HG02885 (cell line): Measurements from ENCODE around the gene IGFN1.
"Not testable (repeated sequence)": the region's sequence is repeated elsewhere in the genome, so short reads cannot be mapped to it uniquely, and the experiment has no call there.

ENCODE experiments used
- ATAC-seq: cut with Tn5 transposase; IDR thresholded peaks from one replicate; pipeline ENCODE4 v1.9.1; 2021; ENCODE audit warnings: mild to moderate bottlenecking; ENCODE audit not compliant: unreplicated experiment, poor library complexity

IGFN1 gene

DNA sequence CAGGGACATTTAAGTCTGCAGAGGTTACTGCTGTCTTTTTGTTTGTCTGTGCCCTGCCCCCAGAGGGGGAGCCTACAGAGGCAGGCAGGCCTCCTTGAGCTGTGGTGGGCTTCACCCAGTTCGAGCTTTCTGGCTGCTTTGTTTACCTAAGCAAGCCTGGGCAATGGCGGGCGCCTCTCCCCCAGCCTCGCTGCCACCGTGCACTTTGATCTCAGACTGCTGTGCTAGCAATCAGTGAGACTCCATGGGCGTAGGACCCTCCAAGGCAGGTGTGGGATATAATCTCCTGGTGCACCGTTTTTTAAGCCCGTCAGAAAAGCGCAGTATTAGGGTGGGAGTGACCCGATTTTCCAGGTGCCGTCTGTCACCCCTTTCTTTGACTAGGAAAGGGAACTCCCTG, 49.0 kb downstream of the IGFN1 start:
- ATAC-seq, result not testable (repeated sequence)

DNA sequence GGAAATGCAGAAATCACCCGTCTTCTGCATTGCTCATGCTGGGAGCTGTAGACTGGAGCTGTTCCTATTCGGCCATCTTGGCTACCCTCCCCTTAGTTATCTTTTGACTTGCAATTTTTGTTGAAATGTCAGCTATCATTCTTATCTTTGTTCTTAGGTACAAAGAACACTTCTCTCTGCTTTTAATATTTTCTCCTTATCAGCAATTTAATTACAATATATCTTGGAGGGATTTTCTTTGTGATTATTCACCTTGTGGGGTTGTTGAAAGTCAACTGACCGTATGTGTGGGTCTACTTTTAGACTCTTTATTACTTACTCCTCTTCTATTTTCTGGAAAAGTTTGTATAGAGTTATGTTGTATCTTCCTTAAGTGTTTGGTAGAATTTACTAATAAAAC, 49.5 kb downstream of the IGFN1 start:
- no peak for ATAC-seq

DNA sequence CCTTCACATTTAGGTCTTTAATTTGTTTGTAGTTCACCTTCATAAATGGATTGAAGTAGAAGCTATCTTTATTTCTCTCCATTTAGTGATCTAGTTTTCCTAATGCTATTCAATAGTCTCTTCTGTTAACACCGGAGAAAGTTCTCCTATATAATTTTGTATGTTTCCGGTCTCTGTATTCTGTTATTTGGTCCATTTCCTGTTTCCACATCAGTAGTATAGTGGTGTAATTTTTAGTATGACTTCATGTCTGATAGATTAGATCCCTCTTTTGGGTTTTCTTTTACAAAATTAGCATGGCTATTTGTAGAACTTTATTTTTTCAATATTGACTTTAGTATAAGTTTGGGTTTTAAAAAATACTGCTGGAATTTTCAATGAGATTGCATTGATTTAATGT, 51.1 kb downstream of the IGFN1 start:
- ATAC-seq, result no peak

DNA sequence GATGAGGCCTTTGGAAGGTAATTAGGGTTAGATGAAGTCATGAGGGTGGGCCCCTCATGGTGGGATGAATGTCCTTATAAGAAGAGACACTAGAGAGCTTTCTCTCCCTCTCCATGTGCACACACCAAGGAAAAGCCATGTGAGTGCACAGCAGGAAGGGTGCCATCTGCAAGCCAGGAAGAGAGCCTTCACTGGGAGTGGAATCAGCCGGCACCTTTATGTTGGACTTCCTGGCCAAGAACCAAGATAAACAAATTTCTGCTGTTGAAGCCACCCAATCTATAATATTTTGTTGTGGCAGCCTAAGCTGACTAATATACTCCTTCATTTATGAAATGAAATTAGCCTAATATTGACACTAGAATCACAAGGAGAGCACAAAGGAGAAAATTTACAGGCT, 54.5 kb downstream of the IGFN1 start:
- ATAC-seq, result no peak

DNA sequence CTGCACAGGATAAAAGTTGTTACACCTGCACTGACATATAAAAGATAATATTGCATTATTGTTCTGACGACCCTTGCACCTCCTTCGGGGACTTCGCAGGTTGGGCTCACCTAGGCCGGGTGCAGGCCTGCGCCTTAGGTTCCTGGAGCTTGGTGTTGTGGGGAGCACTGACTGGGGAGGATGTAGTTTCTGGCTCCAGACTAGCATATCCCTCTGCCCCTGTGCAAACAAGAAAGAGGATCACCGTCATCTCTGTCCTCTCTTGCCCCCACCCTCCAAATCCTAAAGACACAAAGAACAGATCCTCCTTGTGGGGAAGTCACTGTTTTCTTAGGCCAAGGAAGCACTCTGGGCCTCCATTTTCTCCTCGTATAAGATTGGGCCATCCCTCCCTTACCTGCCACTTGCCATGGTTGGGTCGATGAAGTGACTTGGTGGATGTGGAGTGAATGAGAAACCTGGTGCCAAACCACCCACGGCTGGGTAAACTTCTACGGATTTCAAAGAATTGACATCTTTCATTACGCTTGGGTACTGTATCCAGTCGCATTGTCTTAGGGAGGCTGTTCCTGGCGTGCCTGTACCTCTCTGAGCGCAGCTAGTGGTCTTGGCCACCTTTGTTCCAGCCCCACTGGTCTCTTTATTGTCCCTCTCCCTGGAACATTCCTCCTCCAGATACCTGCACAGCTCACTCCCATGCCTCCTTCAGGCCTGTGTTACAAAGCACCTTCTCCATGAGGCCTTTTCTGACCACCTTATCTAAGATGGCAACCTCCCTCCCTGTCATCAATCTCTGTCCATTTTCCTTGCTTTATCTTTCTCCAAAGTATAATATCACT, 58.3 kb downstream of the IGFN1 start:
- no peak for ATAC-seq

DNA sequence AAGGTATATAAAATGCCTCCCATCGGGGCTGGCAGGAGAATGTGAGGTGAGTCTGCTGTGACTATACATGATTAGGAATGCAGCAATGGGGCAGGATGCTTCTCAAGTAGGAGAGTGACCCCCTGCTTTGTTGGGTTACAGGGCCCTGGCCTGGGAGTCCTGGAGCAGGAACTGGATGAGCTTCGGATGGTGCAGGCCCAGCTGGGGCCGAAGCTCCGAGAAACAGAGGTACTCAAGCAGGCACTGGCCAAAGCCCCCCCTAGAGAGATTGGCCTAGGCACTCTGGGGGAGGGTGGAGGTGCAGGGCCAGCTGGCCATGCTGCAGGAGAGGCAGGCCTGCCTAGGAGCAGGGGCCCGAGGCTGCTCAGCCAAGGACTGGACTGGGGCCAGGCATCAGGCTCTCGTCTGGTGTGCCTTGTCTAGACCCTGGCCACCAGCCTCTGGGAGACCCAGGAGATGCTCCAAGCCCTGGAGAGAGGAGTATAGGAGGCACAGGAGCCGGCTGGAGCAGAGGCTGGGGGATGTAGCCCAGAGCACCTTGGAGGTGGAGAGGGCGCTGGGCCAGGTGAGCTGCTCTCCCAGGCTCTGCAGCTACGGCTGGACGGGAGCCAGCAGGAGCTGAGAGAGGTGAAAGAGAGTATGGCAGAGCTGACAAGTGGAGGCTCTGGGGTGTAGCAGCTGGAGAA, 59.8 kb downstream of the IGFN1 start:
- no peak for ATAC-seq

DNA sequence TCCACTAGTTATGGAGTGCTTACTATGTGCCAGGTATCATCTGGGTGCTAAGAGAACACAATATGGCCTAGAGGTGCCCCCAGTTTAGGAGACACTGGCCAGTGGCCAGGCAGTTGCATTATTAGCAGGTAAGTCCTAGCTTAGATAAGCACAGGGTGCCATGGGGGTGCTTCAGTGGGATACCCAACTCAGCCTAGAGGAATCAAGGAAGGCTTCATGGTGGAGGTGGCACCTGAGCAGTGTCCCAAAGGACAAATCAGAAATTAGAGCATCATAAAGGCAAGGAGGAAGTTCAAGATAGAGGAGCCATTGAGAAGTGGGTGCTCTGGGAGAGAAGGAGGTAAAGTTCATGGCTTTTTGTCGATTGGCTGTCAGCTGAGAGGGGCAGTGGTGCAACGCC, 60.8 kb downstream of the IGFN1 start:
- ATAC-seq, result no peak

DNA sequence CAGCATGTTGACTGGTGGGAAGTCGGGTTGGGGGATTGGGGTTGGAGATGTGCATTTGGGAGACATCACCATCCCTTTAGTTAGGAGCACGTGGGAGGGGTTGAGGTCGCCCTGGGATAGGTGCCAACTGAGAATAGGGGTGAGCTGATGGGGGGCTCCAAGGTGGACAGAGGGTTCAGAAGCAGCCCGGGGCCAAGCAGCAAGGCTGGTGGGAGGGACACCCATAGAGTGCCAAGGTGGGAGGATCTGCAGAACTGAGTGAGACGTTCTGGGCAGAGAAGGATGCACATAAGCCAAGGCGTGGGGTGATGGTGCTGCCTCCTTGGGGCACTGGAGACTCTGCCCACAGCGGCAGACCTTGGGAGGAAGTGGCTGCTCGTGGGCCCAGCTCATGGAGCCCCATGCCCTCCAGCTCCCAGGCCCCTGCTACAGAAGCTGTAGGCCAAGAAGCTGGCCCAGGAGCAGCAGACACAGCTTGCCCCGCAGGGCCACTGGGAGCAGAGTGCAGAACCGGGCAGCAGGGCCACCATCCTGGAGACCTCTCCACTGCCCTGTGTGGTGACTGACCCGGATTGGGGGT, 61.3 kb downstream of the IGFN1 start:
- ATAC-seq, result no peak

DNA sequence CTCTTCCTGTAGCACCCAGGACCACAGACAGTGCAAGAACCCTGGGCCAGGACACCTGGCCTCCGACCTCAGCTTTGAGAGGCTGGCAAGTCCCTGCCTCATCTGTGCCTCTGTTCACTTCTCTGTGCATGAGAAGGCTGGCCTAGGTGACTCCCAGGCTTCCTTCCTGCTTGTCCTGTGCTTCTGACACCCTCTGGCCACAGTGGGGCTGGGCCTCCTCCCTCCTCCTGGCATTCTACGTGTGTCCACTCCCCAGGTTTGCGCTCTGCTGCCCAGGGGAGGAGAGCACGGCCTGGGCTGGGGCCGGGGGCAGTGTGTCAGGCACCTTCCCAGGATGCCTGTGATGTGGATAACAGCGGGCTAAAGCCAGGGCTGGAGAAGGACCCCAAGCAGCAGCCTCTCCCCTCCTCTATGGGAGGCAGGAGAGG, 62.3 kb downstream of the IGFN1 start:
- ATAC-seq, result no peak

DNA sequence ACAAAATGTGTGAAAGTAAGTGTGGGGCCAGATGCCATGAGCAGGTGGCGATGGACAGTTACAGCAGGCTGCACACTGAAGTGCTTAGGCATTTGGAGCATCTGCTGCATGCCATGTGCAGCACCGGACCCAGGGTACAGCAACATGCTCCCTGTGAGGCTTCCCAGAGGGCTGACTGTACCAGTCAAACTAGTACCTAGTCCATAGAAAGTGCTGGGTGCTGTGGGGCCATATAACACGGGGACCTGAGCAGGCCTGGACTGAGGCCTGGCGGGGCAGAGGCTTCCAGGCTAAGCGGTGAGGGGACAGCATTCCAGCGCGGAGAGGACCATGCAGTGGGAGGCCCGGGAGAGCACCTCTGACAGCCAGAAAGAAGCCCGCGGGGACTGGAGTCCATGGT, 62.8 kb downstream of the IGFN1 start:
- no peak for ATAC-seq

DNA sequence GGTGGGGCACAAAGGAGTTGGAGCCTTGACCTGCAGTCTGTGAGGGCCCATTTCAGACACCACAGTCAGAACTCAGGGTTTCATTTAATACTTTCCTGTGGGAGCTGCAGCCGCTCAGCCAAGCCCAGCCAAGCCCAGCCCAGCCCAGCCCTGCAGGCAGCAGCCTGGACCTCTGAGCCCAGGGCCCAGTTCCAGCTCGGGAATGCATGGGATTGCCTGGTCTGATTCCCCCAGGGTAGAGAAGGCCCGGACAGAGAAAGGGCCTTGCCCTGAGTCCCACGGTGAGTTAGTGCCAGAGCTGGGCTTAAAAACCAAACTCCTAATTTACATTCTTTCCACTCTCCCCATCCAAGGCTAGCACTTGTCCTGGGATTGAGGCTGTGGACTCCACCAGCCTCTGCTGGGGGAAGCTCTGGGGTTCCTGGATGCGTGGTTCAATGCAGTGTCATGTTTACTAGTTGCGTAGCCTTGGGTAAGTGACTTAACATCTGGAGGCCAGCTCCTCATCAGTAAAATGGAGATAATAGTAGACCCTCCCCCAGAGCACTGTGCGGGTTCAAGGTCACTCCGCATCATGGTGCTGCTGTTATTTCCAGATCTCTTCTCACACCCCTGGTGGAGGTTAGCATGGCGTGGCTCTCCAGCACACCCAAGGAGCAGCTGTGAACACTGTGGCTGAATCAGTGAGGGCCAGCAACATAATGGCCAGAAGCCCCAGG, 63.4 kb downstream of the IGFN1 start:
- no peak for ATAC-seq

DNA sequence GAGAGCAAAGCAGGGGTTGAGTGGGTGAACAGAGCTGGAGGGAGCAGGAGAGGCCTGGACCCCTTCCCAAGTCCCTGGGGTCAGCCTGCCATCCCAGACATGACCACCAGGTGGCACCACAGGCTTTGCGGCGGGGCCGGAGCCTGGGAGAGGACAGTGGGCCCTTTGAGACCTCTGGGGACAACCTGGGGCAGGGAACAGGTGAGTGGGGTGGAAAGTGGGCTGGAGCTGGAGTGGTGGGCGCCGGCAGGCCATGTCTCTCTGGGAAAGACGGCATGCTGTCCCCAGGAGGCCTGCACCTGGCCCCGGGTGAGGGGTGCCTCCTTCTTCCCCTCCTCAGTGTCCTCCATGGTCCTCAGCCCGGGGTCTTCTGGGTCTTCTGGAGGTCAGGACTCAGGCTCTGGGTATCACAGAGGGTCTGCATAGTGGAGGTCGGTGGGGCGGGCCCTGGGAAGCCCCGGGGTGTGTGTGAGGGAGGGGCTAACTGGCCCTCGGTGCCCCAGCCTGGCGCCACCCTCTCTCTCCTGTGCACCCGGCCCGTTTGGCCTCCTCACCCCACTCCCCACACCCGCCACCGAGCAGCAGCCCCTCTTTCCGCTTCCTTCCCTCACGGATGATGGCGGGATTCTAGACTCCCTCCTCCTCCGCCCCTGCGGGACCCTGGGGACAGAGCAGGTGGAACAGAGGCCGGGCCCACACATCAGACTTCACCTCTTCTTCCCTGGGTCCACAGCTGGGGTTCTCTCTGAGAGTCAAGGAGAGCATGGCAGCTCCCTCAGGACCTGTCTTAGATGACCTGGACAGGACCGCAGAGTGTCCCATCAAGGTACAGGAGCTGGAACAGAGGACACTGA, 64.2 kb downstream of the IGFN1 start:
- ATAC-seq, result no peak

DNA sequence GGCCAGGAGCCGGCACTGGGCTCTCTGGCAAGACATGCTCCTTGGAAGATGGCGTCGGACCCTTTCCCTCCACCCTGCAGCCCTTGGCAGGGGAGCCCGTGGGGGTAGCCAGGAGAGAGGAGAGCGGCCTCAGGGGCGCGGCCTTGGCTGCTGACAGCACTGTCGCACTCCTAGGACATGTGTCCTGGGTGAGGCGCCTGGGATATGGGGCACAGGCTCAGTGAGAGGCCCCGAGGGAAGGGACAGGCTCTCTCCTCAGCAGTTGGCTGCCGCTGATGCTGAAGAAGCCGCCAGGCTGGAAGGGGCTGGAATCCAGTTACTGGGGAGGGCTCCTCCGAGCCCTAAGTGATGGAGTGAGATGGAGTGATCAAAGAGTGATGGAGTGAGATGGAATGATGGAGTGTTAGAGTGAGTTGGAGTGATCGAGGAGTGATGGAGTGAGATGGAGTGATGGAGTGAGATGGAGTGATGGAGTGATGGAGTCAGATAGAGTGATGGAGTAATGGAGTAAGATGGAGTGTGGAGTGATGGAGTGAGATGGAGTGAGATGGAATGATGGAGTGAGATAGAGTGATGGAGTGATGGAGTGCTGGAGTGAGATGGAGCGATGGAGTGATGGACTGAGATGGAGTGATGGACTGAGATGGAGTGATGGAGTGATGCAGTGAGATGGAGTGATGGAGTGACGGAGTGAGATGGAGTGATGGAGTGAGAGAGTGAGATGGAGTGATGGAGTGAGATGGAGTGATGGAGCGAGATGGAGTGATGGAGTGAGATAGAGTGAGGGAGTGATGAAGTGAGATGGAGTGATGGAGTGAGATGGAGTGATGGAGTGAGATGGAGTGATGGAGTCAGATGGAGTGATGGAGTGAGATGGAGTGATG, 65.1 kb downstream of the IGFN1 start:
- ATAC-seq, result no peak

DNA sequence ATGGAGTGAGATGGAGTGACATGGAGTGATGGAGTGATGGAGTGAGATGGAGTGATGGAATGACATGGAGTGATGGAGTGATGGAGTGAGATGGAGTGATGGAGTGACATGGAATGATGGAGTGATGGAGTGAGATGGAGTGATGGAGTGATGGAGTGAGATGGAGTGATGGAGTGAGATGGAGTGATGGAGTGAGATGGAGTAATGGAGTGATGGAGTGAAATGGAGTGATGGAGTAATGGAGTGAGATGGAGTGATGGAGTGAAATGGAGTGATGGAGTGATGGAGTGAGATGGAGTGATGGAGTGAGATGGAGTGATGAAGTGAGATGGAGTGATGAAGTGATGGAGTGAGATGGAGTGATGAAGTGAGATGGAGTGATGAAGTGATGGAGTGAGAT, 67.5 kb downstream of the IGFN1 start:
- ATAC-seq, result not testable (repeated sequence)

DNA sequence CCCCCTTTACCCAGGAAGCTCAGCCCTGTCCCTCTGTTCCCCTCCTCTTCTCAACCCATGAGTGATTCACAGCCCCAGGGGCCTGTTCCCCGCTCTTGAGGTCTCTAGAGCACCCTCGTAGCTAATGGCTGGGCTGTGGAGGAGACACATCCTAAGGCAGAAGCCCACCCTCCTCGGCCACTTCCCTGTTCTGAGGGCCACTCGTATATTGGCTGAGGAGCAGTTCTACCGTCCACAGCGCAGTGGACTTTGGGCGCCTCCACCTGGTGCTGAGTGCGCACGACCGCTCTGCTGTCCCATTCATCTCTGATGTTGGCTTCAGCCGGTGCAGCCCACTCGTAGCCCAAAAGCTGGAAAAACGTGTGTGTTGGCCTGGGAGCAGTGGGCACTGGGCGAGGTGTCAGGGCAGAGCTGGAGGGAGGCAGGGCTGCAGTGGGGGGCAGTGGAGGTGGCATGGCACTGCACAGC, 68.2 kb downstream of the IGFN1 start:
- no peak for ATAC-seq

DNA sequence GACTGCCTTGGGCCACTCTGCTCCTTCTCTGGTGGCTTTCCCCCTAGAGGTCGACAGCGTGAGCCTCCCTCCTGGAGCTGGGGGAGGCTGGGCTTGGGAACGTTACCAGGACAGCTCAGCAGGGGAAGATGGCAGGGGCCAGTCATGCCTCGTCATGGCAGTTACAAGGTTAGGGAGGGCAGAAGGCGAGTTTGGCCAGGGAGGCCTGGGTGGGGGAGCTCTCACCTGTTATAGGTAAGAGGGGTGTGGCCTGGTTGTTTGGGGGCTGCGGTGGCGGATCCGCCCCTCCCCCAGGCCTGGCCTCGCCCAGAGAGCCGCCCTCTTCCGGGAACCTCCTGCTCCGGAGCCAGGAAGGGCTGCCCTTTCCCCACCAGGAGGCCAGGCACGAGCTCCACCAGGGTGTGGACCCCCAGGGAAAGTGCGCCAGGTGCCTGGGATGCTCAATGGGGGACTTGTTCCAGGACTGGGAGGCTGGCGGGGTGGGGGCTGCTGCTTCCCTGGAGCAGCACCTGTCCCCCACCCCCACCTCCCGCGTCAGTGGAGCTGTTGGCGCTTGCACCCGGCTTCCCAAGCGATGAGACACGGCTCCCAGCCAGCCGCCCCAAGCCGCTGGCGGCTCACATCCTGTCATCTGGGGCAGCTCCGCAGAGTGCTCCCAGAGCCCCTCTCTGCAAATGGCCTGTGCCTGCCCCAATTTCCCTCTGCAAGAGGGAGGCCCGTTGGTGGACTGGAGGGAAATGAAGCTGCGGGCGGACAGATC, 69.0 kb downstream of the IGFN1 start:
- no peak for ATAC-seq

DNA sequence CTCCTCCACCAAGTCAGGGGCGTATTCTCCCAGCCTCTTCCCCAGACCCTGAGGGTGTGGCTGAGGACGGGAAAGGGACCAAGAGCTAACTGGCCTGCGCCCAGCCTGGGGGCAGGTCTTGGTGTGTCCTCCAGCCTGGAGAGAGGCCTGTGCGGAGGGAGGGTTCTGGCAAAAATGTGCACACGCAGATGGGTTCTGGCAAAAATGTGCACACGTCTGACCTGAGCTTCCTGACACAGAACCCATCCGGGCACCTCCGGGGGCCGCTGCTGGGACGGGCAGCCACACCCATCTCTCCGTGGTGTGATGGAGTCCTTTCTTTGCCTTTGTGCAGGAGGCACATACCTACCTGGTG, 69.6 kb downstream of the IGFN1 start:
- ATAC-seq, result no peak

DNA sequence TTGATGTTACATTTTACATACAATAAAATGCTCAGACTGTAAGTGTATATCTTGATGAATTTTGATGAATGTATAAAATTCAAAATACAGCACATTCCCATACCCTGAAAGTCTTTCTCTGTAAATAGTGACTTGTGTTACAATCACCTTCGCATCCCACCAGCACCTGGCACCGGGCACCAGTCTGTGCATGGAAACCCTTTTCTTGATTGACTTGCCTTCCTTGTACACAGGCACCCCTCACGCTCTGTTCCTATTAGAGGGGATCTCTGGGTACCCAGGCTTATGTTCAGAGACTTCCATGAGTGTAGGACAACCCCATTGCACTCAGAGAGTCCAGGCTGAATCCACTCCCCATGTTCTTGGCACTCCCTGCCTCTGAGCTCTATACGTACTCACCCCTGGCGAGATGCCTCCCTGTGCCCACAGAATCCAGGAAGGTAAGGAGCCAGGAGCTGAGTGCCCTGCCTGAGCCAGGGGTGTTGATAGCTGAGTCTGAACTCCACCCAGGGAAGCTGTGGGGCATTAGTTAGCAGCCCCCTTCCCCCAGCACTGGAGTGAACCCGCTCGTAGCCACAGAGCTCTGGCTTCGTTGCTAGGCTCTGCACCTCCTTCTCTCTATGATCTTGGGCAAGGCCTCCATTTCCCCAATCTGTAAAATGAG, 70.2 kb downstream of the IGFN1 start:
- no peak for ATAC-seq
